HG03280 (cell line): ENCODE results near the gene FEV.
"Not testable (repeated sequence)": the region's sequence is repeated elsewhere in the genome, so short reads cannot be mapped to it uniquely, and the experiment has no call there.

Experiments
- ATAC-seq: cut with Tn5 transposase; IDR thresholded peaks from one replicate; pipeline ENCODE4 v1.9.1; 2021; ENCODE audit warnings: mild to moderate bottlenecking, moderate library complexity; ENCODE audit not compliant: unreplicated experiment

The FEV gene

DNA sequence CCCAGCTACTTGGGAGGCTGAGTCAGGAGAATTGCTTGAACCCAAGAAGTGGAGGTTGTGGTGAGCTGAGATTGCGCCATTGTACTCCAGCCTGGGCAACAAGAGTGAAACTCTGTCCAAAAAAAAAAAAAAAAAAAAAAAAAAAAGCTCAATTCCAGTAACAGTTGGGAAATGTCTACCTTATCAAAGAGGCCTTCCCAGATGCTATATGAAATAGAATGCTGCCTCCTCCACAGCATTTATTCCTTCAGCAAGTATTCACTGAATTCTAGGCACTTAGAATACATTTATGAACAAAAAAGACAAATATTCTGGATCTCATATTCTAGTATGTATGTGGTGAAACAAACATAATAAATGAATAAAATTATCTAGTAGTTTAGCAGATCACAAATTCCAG is 38.4 kb downstream of the FEV start:
- no peak for ATAC-seq

DNA sequence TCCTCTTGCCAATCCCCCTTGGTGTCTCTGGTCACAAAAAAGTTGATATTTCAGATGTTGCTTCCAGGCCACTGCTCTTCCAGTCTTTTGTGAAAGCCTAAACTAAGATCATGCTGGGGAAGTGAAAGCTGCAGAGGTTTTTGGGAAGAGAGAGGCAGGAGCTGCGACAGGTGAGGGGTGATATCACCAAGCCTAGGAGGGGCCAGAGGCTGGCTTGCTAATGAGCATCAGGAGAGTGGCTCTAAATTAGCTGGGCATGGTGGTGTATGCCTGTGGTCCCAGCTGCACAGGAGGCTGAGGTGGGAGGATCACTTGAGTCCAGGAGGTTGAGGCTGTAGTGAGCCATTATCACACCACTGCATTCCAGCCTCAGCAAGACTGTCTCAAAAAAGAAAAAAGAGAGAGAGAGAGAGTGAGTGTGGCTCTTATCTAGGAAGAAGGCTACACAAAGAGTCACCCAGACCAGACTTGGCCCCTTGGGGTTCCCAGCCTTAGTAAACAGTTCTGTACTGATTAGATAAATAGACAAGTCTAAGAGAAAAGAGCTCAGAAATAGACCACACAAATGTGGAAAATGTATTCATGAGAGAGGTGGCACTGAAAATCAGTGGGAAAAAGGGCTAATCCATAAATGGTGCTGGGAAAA is 40.1 kb downstream of the FEV start:
- no peak for ATAC-seq

DNA sequence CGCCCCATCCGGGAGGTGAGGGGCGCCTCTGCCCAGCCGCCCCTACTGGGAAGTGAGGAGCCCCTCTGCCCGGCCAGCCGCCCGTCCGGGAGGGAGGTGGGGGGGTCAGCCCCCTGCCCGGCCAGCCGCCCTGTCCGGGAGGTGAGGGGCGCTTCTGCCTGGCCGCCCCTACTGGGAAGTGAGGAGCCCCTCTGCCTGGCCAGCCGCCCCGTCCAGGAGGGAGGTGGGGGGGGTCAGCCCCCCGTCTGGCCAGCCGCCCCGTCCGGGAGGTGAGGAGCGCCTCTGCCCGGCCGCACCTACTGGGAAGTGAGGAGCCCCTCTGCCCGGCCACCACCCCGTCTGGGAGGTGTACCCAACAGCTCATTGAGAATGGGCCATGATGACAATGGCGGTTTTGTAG is 53.2 kb downstream of the FEV start:
- not testable (repeated sequence) for ATAC-seq
